Measurements from ENCODE around the gene COL4A4. TPM values are rescaled to one million over a fixed set of nuclear protein-coding genes. Genes with fewer than 3 reads are reported as not detected.

The COL4A4 gene
- total RNA-seq, 4 donors from 2014 or later = 5.0 to 5.5 (median 5.2) TPM

DNA sequence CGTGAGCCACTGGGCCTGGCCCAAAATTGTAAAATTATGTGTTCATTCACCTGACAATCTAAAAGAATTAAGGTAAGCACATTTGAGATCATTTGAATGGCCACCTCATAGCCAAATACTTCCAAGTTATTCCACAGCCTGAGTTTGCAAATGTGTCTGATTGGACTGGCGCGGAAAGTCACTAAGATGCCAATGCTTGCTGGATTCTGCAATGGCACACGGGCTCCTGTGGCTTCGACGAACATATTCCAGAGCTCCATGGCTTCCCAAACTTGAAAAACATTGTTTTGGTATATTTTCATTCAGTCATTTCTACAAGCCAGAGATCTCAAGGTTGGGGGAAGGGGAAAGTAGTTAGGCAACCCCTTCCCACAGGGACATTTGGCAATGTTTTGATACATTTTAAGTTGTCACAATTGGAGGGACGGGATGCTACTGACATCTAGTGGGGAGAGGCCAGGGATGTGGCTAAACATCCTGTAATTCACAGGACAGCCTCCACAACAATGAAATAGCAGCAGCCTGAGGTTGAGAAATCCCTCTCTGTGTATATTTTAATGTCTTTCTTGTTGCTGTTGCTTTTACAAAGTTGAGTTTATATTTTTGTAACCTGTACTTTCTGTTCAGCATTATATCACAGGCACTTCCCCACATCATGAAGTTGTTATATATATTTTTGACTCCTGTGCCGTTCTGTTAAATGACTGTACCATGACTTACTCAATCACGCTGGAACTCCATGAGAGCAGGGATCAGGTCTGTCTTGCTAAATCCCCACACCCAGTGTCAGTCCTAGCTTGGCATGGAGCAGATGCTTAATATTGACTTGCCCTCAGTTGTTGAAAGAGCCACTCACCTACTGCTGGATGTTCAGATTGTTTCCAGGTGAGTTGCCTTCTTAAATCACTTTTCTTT, 56.9 kb downstream of the COL4A4 start:
- no peak for TF ChIP-seq POLR2A (IDR thresholded peaks at IDR 0.05)
- TF ChIP-seq EP300 (IDR thresholded peaks at IDR 0.05) = no peak
- TF ChIP-seq, protein P1, sequence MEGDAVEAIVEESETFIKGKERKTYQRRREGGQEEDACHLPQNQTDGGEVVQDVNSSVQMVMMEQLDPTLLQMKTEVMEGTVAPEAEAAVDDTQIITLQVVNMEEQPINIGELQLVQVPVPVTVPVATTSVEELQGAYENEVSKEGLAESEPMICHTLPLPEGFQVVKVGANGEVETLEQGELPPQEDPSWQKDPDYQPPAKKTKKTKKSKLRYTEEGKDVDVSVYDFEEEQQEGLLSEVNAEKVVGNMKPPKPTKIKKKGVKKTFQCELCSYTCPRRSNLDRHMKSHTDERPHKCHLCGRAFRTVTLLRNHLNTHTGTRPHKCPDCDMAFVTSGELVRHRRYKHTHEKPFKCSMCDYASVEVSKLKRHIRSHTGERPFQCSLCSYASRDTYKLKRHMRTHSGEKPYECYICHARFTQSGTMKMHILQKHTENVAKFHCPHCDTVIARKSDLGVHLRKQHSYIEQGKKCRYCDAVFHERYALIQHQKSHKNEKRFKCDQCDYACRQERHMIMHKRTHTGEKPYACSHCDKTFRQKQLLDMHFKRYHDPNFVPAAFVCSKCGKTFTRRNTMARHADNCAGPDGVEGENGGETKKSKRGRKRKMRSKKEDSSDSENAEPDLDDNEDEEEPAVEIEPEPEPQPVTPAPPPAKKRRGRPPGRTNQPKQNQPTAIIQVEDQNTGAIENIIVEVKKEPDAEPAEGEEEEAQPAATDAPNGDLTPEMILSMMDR (IDR thresholded peaks at IDR 0.05) = peak in 3 of 4 experiments; percentile 24 to 51 (median 35)
- TF ChIP-seq POLR2AphosphoS5 (IDR thresholded peaks at IDR 0.05) = no peak
- H3K27ac ChIP-seq = no peak overlapping the region
- ATAC-seq = no peak
- no peaks in the 10 kb centered on the region for H3K36me3 ChIP-seq
- 40 to 59% methylated on average over 3 to 6 of the region's 9 CpGs for WGBS, 2 donors (ENCODE audit: low coverage in 1 of 2)
- H3K4me1 ChIP-seq = no peaks in the 10 kb centered on the region
- H3K9me3 ChIP-seq = no peaks in the 10 kb centered on the region
- H3K4me3 ChIP-seq = no peak overlapping the region
- H3K27me3 ChIP-seq = no peaks in the 10 kb centered on the region

DNA sequence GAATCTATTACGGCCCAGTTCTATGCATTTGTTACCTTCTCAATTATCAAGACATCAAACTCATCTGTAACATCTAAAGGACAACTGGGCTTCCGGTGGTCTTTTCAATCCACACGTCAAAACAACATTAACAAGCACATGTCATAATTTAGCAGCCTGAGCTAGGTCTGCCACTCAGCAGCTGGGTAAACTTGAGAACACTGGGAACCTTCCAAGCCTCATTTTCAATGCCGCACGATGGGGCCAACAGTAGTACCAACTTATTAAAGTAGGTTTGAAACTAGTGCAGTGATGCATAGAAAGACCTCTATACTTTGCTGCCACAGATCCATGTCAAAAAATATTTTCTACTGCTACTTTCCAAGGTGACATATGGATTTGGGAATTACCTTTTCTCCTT, 60.4 kb downstream of the COL4A4 start:
- H3K27me3 ChIP-seq = no peaks in the 10 kb centered on the region
- TF ChIP-seq, protein P1 (IDR thresholded peaks at IDR 0.05) = no peak
- TF ChIP-seq EP300 (IDR thresholded peaks at IDR 0.05) (no peak), POLR2A (IDR thresholded peaks at IDR 0.05) (no peak), POLR2AphosphoS5 (IDR thresholded peaks at IDR 0.05) (no peak)
- no peaks in the 10 kb centered on the region for H3K36me3 ChIP-seq
- H3K27ac ChIP-seq = no peak overlapping the region
- H3K4me3 ChIP-seq = no peak overlapping the region
- ATAC-seq = no peak
- H3K4me1 ChIP-seq = no peaks in the 10 kb centered on the region
- WGBS, 2 donors (ENCODE audit: low coverage in 1 of 2) = 75 to 88% methylated on average over 4 to 5 of the region's 5 CpGs
- no peaks in the 10 kb centered on the region for H3K9me3 ChIP-seq

DNA sequence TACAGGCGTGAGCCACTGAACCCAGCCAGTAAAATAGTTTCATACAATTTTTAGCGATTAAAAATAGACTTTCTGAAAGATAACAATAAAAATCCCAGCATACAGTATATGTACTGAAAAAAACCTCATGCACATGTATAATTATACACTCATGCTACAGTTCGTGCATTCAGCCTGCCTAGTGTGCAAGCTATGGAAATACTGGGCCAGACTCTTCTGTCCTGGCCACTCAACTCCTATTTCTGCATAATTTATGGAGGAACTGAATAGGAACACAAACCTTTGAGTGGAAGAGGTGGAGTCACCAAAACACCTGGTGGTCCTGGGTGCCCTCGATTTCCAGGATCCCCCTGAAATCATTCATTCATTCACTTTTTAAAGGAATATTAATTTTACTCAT, 64.7 kb downstream of the COL4A4 start:
- Histone ChIP-seq H3K27ac (no peak overlapping the region), H3K4me1 (no peaks in the 10 kb centered on the region), H3K27me3 (no peaks in the 10 kb centered on the region), H3K36me3 (no peaks in the 10 kb centered on the region), H3K4me3 (no peak overlapping the region), H3K9me3 (no peaks in the 10 kb centered on the region)
- no peak for ATAC-seq
- WGBS, 2 donors (ENCODE audit: low coverage in 1 of 2) = 58 to 81% methylated on average over 3 of the region's 4 CpGs
- TF ChIP-seq POLR2AphosphoS5 (IDR thresholded peaks at IDR 0.05) (no peak), POLR2A (IDR thresholded peaks at IDR 0.05) (no peak), EP300 (IDR thresholded peaks at IDR 0.05) (no peak)
- TF ChIP-seq, protein P1 (IDR thresholded peaks at IDR 0.05) = no peak

DNA sequence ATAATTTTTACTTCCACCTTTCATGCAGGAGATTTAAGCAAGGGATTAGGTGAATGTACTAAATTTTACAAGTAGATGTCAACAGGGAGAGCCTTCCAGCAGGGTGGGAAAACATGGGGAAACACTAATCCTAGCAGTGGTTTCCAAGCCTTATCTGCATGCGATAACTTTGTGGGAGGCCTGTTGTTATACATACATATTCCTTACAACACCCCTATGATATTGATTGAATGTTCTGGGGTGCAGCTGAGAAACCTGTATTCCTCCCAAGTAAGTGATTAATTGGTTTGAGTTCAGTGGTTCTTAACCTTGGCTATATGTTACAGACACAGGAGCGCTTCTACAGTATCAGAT, 65.9 kb downstream of the COL4A4 start:
- Histone ChIP-seq H3K4me1 (no peaks in the 10 kb centered on the region), H3K4me3 (no peak overlapping the region), H3K36me3 (no peaks in the 10 kb centered on the region), H3K27ac (no peak overlapping the region), H3K27me3 (no peaks in the 10 kb centered on the region), H3K9me3 (peaks cover 0 to 4% (median 0%) of the 10 kb centered on the region in 3 donors)
- WGBS, 2 donors (ENCODE audit: low coverage in 1 of 2) = 67 to 73% methylated on average over 1 to 2 of the region's 2 CpGs
- TF ChIP-seq, protein P1 (IDR thresholded peaks at IDR 0.05) = no peak
- TF ChIP-seq POLR2A (IDR thresholded peaks at IDR 0.05) (no peak), EP300 (IDR thresholded peaks at IDR 0.05) (no peak), POLR2AphosphoS5 (IDR thresholded peaks at IDR 0.05) (no peak)
- no peak for ATAC-seq
